Kidney glomerular epithelial cell (primary cell): ENCODE data around the gene SLC35F6.
"Not testable (repeated sequence)": the region's sequence is repeated elsewhere in the genome, so short reads cannot be mapped to it uniquely, and the experiment has no call there.

ENCODE experiments used
- DNase-seq: peaks from one replicate; lab custom pipeline; 2025; lab: John Stamatoyannopoulos, UW

The SLC35F6 gene

GRCh38 chr2:26731714-26732113 is 32.4 kb upstream of the SLC35F6 start:
- no peak for DNase-seq

- DNase-seq = no peak
These were observed 31.6 kb upstream of the SLC35F6 start for GRCh38 chr2:26732446-26732845.

DNA sequence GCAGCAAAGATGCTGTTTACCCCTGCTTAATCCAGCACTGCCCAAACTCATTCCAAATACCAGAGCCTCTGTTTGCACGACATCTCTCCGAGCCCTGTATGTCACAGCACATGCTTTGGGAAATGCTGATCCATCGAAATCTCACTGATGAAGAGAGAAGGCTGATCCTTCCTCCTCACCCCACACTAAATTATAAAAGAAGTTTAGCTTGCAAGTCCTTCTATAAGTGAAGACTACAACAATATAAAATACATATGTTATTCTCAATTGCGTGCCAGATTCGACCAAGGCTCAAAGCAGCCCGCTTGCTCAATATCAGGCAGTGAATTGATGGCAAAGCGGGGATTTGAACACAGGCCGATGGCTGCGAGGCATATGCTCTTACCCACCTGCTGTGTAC is 30.7 kb upstream of the SLC35F6 start:
- no peak for DNase-seq

DNA sequence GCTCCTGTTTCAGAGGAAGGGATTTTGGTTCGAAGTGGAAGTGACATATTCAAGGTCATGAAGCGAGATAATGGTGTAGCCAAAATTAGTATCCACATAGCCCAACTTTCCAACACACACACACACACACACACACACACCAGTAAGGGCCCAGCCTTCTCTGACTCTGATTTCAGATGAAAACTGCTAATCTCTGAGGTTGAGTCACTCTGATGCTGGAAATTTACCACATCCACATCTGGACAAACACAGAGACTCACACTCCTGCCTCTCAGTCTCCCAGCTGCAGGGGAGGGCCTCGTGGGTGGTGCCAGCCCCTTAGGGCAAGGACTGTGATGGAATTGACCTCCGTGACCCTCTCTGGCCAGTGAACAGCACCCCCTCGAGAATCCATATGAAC is 29.0 kb upstream of the SLC35F6 start:
- no peak for DNase-seq

DNA sequence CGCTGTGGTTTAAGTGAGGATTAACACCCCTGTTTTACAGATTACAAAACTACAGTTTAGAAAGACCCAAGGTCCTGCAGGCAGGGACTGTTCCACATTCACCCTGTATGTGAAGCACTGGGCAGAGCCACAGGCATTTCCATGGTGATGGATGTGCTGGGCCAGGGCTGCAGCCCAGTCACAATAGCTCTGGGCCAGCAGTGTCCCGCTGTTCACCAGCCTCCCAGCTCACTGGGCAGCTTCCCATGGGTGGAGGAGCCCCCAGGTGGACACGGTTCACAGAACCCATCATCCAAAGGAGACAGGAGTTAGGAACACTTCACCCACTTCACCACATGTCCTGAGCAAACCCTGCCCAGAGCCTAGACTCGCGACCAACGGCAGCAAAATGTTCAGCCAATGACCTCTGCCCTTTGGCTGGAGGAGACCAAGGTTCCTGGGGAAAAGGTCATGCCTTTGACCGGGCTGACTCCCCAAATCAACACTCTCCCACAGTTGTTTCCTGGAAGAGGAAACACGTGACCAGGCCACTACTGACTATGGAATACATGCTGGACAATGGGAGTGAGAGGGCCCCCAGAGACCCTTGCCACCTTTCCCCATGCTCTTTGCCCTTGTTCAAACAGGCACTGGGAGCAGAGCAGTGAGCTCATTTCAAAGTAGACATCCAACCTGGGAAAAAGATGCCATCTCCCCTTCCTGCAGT is 28.0 kb upstream of the SLC35F6 start:
- no peak for DNase-seq

- no peak for DNase-seq
These were observed 26.9 kb upstream of the SLC35F6 start for GRCh38 chr2:26737221-26737620.

- no peak for DNase-seq
These were observed 25.6 kb upstream of the SLC35F6 start for GRCh38 chr2:26738481-26738880.

DNA sequence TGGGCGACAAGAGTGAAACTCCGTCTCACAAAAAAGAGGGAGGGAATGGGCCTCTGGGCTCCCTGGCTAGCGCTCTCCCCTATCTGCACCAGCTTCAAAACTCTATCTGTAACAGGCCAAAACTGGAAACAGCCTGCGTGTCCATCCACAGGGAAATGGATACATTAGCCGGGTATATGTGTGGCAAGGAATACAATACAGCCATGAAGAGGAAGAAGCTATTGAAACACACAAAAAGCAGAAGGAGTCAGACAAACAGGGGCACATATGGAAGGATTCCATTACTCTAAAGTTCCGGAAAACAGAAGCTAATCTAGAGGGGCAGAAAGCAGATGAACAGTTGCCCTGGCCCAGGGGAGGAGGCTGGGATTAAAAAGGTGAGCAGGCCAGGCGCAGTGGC is 24.6 kb upstream of the SLC35F6 start:
- DNase-seq = no peak

GRCh38 chr2:26740346-26740745 is 23.7 kb upstream of the SLC35F6 start:
- no peak for DNase-seq

GRCh38 chr2:26740890-26741302 is 23.2 kb upstream of the SLC35F6 start:
- no peak for DNase-seq

GRCh38 chr2:26742048-26742770 is 21.9 kb upstream of the SLC35F6 start:
- DNase-seq = no peak

DNA sequence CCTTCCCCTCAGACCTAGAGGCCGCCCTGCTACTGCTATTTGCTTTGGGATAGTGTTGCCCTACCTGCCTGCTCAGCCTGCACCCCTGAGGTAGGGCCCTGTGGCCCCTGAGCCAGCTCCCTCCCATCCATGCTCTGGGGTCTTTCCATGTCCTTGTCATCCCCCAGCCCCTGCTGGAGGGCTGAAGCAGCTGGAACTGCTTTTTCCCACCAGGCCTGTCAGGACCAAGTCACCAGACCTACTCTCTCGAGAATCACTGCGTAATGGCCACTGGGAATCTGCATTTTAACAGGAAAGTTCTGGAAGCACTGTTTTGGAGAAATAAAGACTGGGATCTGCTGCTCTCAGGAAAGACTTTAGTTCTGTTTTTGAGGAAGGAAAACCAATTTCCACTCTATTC is 20.2 kb upstream of the SLC35F6 start:
- no peak for DNase-seq

- no peak for DNase-seq
These were observed 19.1 kb upstream of the SLC35F6 start for GRCh38 chr2:26744953-26745352.

- peak; percentile 47 for DNase-seq
These were observed 18.3 kb upstream of the SLC35F6 start for GRCh38 chr2:26745609-26746327.

- DNase-seq = no peak
These were observed 17.1 kb upstream of the SLC35F6 start for GRCh38 chr2:26746934-26747333.

DNA sequence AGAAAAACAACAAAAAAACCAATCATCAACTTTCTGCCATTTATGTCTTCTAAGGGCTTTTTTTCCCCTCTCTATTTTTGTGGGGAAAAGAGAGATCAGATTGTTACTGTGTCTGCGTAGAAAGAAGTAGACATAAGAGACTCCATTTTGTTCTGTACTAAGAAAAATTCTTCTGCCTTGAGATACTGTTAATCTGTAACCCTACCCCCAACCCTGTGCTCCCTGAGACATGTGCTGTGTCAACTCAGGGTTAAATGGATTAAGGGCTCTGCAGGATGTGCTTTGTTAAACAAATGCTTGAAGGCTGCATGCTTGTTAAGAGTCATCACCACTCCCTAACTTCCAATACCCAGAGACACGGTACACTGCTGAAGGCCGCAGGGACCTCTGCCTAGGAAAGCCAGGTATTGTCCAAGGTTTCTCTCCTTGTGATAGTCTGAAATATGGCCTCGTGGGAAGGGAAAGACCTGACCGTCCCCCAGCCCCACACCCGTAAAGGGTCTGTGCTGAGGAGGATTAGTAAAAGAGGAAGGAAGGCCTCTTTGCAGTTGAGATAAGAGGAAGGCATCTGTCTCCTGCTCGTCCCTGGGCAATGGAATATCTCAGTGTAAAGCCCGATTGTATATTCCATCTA is 14.2 kb upstream of the SLC35F6 start:
- DNase-seq = peak; percentile 8

DNA sequence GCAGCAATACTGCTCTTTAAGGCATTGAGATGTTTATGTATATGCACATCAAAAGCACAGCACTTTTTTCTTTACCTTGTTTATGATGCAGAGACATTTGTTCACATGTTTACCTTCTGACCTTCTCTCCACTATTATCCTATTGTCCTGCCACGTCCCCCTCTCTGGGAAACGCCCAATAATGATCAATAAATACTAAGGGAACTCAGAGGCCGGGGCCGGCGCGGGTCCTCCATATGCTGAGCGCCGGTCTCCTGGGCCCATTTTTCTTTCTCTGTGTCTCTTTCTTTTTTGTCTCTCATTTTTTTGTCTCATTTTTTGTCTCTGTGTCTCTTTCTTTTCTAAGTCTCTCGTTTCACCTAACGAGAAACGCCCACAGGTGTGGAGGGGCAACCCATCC is 13.6 kb upstream of the SLC35F6 start:
- DNase-seq = not testable (repeated sequence)

- DNase-seq = no peak
These were observed 11.4 kb upstream of the SLC35F6 start for GRCh38 chr2:26752656-26753055.

GRCh38 chr2:26754539-26754938 is 9.5 kb upstream of the SLC35F6 start:
- no peak for DNase-seq

GRCh38 chr2:26754972-26755670 is 9.0 kb upstream of the SLC35F6 start:
- DNase-seq = peak; percentile 14

- no peak for DNase-seq
These were observed 7.7 kb upstream of the SLC35F6 start for GRCh38 chr2:26756337-26756736.
